Activated T-cell treated with anti-CD3 and anti-CD28 coated beads, Interleukin-2, amount 50 U/mL, for 24 hours (primary cell): Measurements from ENCODE around the gene COL12A1.

Experiments used
- DNase-seq: peaks from one replicate; pipeline ENCODE4 v3.0.0-alpha.2; 2020
- H3K27ac Mint-ChIP-seq: 2 replicates; pipeline ENCODE4 v1.8.0; 2020; ENCODE audit warnings: mild to moderate bottlenecking, mixed read lengths
- H3K27me3 Mint-ChIP-seq: 2 replicates; pipeline ENCODE4 v1.8.0; 2020; ENCODE audit warnings: mixed read lengths
- H3K36me3 Mint-ChIP-seq: 2 replicates; pipeline ENCODE4 v1.8.0; 2020; ENCODE audit warnings: low read depth, mixed read lengths
- H3K4me1 Mint-ChIP-seq: 2 replicates; pipeline ENCODE4 v1.8.0; 2020; ENCODE audit warnings: low read depth, mixed read lengths
- H3K4me3 Mint-ChIP-seq: 2 replicates; pipeline ENCODE4 v1.8.0; 2020; ENCODE audit warnings: mild to moderate bottlenecking, moderate library complexity, mixed read lengths
- H3K9me3 Mint-ChIP-seq: 2 replicates; pipeline ENCODE4 v1.8.0; 2020; ENCODE audit warnings: mixed read lengths

The COL12A1 gene

GRCh38 chr6:75150685-75151412 is 55.0 kb downstream of the COL12A1 start:
- H3K27ac Mint-ChIP-seq = no peak overlapping the region
- DNase-seq = no peak
- H3K36me3 Mint-ChIP-seq = no peaks in the 10 kb centered on the region

GRCh38 chr6:75149696-75150095 is 56.2 kb downstream of the COL12A1 start:
- Mint-ChIP-seq H3K4me1 (peaks cover 10% of the 10 kb centered on the region), H3K4me3 (no peak overlapping the region), H3K27me3 (peaks cover 38% of the 10 kb centered on the region), H3K9me3 (peaks cover 3% of the 10 kb centered on the region), H3K36me3 (no peaks in the 10 kb centered on the region), H3K27ac (no peak overlapping the region)
- DNase-seq = no peak

More at GRCh38 chr6:75150685-75151412, 55.0 kb downstream of the COL12A1 start:
- peaks cover 10% of the 10 kb centered on the region for H3K4me1 Mint-ChIP-seq
- H3K9me3 Mint-ChIP-seq = peaks cover 3% of the 10 kb centered on the region
- peaks cover 38% of the 10 kb centered on the region for H3K27me3 Mint-ChIP-seq
- no peak overlapping the region for H3K4me3 Mint-ChIP-seq

DNA sequence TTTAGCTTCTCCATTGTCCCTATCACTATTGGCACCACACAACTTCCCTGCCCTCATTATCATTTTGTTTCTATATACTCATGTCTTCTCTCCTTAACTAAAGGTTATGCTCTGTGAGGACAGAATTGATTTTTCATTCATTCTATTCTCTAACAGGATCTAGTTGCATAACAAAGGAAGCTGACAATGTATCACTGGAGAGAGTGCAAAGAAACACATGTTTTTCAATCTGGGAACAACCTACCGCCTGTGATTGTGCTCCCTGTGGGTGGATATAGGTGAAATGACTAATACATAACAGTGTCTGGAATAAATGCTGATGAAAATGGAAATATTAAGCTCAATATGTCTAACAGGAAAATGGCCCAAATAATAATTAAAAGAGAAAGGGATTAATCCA is 56.6 kb downstream of the COL12A1 start:
- H3K4me1 Mint-ChIP-seq = peaks cover 10% of the 10 kb centered on the region
- H3K27me3 Mint-ChIP-seq = peaks cover 38% of the 10 kb centered on the region
- H3K36me3 Mint-ChIP-seq = no peaks in the 10 kb centered on the region
- no peak overlapping the region for H3K27ac Mint-ChIP-seq
- no peak overlapping the region for H3K4me3 Mint-ChIP-seq
- peaks cover 3% of the 10 kb centered on the region for H3K9me3 Mint-ChIP-seq
- no peak for DNase-seq

DNA sequence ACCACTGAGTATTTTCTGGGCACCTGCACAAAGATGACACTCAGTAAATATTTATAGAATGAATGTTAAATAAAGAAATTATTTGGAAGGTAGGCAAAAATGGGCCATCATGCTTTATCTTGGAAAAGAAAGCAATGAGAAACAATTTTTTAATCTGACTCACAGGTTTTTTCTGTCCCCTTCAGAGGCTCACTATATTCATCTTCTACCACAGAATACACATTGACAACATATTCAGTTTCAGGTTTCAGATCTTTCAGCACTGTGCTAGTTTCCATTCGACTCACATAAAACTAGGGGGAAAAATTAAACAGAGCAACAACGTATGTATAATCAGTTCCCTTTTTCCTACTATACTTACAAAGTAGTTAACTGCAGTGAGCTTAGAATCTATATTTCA is 58.3 kb downstream of the COL12A1 start:
- Mint-ChIP-seq H3K4me3 (no peak overlapping the region), H3K27me3 (peaks cover 35% of the 10 kb centered on the region), H3K27ac (no peak overlapping the region), H3K36me3 (no peaks in the 10 kb centered on the region), H3K4me1 (peaks cover 10% of the 10 kb centered on the region), H3K9me3 (peaks cover 3% of the 10 kb centered on the region)
- no peak for DNase-seq

- Mint-ChIP-seq H3K36me3 (no peaks in the 10 kb centered on the region), H3K27me3 (peaks cover 27% of the 10 kb centered on the region), H3K4me3 (no peak overlapping the region), H3K9me3 (peaks cover 3% of the 10 kb centered on the region), H3K27ac (no peak overlapping the region), H3K4me1 (peaks cover 10% of the 10 kb centered on the region)
- no peak for DNase-seq
These were observed 59.9 kb downstream of the COL12A1 start for GRCh38 chr6:75145976-75146375.

DNA sequence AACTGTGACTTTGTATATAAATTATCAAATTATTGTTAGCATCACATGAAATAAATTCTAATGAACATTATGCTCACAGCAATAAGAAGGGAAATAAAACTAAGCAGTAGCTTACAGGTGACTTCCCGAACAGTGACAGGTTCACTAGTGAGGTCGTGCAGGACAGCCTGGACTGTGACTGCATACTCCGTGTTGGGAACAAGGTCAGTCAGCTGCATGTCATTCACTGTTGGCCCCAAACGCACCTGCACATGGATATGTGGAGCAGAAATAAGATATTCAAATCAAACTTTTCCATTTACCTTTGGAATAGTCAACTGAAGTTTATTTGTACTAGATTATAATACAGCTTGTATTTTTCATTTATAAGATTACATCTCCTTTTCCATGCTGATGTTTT is 60.6 kb downstream of the COL12A1 start:
- H3K9me3 Mint-ChIP-seq = peaks cover 3% of the 10 kb centered on the region
- peaks cover 22% of the 10 kb centered on the region for H3K27me3 Mint-ChIP-seq
- no peaks in the 10 kb centered on the region for H3K36me3 Mint-ChIP-seq
- H3K27ac Mint-ChIP-seq = no peak overlapping the region
- no peak for DNase-seq
- no peak overlapping the region for H3K4me3 Mint-ChIP-seq
- peaks cover 10% of the 10 kb centered on the region for H3K4me1 Mint-ChIP-seq

DNA sequence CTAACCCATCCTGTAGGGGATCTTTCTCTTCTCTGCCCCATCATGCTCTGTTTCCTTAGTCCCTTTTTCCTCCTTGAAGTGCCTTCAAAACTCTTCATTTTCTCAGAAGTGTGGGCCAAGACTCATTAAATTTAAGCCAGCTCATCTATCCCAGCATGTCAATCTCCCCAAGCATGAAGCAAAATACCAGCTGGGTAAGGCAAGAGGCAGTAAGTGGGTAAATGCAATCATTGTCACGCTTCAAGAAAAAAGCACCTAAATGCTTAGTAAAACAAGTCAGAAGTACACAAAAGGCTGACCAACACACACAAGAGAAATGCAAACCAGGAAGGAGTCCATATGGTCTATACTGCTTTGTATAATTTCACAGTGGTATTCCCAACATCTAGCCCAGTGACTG is 61.5 kb downstream of the COL12A1 start:
- Mint-ChIP-seq H3K4me3 (no peak overlapping the region), H3K36me3 (no peaks in the 10 kb centered on the region), H3K4me1 (peaks cover 10% of the 10 kb centered on the region), H3K9me3 (peaks cover 3% of the 10 kb centered on the region), H3K27me3 (peaks cover 21% of the 10 kb centered on the region), H3K27ac (no peak overlapping the region)
- no peak for DNase-seq

DNA sequence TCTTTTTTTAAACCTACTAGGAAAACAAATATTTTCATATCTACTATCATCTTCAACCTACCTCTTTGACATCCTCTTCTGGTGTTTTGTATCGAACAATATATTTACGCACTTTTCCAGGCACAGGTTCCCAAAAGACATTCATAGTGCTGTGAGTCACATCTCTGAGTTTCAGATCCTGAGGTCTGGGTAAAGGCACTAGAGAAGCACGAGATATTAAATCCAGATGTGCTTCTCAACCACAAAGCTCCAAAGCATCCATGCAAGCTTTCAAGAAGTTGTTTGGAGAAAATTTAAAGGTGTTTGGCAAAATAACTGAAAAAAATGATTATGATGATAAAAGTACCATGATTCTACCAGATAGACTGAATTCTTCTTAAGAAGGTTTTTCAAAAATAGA is 62.7 kb downstream of the COL12A1 start:
- peaks cover 8% of the 10 kb centered on the region for H3K4me1 Mint-ChIP-seq
- no peak overlapping the region for H3K4me3 Mint-ChIP-seq
- no peak overlapping the region for H3K27ac Mint-ChIP-seq
- no peaks in the 10 kb centered on the region for H3K9me3 Mint-ChIP-seq
- peaks cover 12% of the 10 kb centered on the region for H3K27me3 Mint-ChIP-seq
- DNase-seq = no peak
- H3K36me3 Mint-ChIP-seq = no peaks in the 10 kb centered on the region

- H3K27ac Mint-ChIP-seq = no peak overlapping the region
- H3K4me1 Mint-ChIP-seq = peaks cover 4% of the 10 kb centered on the region
- no peaks in the 10 kb centered on the region for H3K9me3 Mint-ChIP-seq
- H3K4me3 Mint-ChIP-seq = no peak overlapping the region
- DNase-seq = no peak
- H3K36me3 Mint-ChIP-seq = no peaks in the 10 kb centered on the region
- H3K27me3 Mint-ChIP-seq = peaks cover 12% of the 10 kb centered on the region
These were observed 63.1 kb downstream of the COL12A1 start for GRCh38 chr6:75142721-75143120.

DNA sequence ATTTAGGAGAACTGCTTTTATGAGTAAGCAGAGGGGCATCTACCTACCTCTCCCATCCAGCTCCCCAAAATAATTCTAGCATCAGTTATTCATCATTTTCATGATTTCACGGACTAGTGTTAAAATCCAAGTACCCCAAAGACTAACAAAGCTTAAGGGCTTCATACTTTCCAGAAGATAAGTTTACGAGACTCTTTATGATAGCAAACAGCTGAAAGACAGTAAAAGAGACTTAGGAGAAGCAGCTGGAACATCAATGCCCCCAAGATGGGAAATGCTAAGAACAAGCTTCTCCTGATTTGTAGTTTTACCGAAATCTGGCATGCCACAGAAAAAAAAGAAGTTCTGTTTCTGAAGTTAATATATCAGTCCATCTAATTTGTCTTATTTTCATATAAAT is 70.0 kb downstream of the COL12A1 start:
- H3K4me1 Mint-ChIP-seq = no peaks in the 10 kb centered on the region
- H3K4me3 Mint-ChIP-seq = no peak overlapping the region
- no peak for DNase-seq
- H3K27me3 Mint-ChIP-seq = peaks cover 11% of the 10 kb centered on the region
- H3K27ac Mint-ChIP-seq = no peak overlapping the region
- no peaks in the 10 kb centered on the region for H3K9me3 Mint-ChIP-seq
- H3K36me3 Mint-ChIP-seq = no peaks in the 10 kb centered on the region

- no peak for DNase-seq
- Mint-ChIP-seq H3K4me1 (no peaks in the 10 kb centered on the region), H3K9me3 (no peaks in the 10 kb centered on the region), H3K4me3 (no peak overlapping the region), H3K36me3 (no peaks in the 10 kb centered on the region), H3K27me3 (peaks cover 11% of the 10 kb centered on the region), H3K27ac (no peak overlapping the region)
These were observed 70.4 kb downstream of the COL12A1 start for GRCh38 chr6:75135450-75135849.

- Mint-ChIP-seq H3K27me3 (peaks cover 10% of the 10 kb centered on the region), H3K9me3 (no peaks in the 10 kb centered on the region)
- DNase-seq = no peak
These were observed 75.1 kb downstream of the COL12A1 start for GRCh38 chr6:75130784-75131183.

GRCh38 chr6:75128878-75129570 is 76.8 kb downstream of the COL12A1 start:
- H3K36me3 Mint-ChIP-seq = no peaks in the 10 kb centered on the region
- peaks cover 9% of the 10 kb centered on the region for H3K27me3 Mint-ChIP-seq
- no peaks in the 10 kb centered on the region for H3K9me3 Mint-ChIP-seq
- no peak for DNase-seq
- H3K4me1 Mint-ChIP-seq = no peaks in the 10 kb centered on the region
- no peak overlapping the region for H3K4me3 Mint-ChIP-seq
- no peak overlapping the region for H3K27ac Mint-ChIP-seq

More at GRCh38 chr6:75130784-75131183, 75.1 kb downstream of the COL12A1 start:
- Mint-ChIP-seq H3K36me3 (no peaks in the 10 kb centered on the region), H3K27ac (no peak overlapping the region), H3K4me3 (no peak overlapping the region), H3K4me1 (no peaks in the 10 kb centered on the region)

DNA sequence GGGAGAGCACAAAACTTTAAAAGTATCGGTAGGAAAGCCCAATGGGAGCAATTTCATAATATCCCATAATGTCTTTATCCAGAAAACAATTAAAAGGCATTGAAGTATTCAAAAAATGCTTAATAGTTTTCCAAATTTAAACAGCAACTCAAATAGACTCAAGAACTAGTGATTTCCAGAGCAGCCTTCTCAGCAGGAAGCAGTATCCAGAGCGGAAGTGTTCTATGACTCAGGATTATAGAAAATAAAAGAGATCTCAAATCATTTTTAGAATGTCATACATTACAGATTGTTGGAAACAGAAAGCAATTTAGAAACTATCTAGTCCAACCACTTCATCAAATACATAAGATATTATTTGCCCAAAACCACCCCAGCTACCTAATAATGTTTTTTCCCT is 79.3 kb downstream of the COL12A1 start:
- H3K27ac Mint-ChIP-seq = no peak overlapping the region
- peaks cover 8% of the 10 kb centered on the region for H3K27me3 Mint-ChIP-seq
- no peaks in the 10 kb centered on the region for H3K4me1 Mint-ChIP-seq
- no peaks in the 10 kb centered on the region for H3K36me3 Mint-ChIP-seq
- DNase-seq = no peak
- no peaks in the 10 kb centered on the region for H3K9me3 Mint-ChIP-seq
- H3K4me3 Mint-ChIP-seq = no peak overlapping the region

- Mint-ChIP-seq H3K36me3 (no peaks in the 10 kb centered on the region), H3K4me1 (no peaks in the 10 kb centered on the region), H3K27me3 (peaks cover 8% of the 10 kb centered on the region), H3K27ac (no peak overlapping the region), H3K4me3 (no peak overlapping the region), H3K9me3 (no peaks in the 10 kb centered on the region)
- no peak for DNase-seq
These were observed 80.9 kb downstream of the COL12A1 start for GRCh38 chr6:75124983-75125382.
